ENCODE results near the gene TRIB2. TPM values are rescaled to one million over a fixed set of nuclear protein-coding genes. Genes with fewer than 3 reads are reported as not detected.

TRIB2 gene
- total and polyA plus RNA-seq, 2 experiments from 2014 or later = 42.3 to 73.2 TPM

DNA sequence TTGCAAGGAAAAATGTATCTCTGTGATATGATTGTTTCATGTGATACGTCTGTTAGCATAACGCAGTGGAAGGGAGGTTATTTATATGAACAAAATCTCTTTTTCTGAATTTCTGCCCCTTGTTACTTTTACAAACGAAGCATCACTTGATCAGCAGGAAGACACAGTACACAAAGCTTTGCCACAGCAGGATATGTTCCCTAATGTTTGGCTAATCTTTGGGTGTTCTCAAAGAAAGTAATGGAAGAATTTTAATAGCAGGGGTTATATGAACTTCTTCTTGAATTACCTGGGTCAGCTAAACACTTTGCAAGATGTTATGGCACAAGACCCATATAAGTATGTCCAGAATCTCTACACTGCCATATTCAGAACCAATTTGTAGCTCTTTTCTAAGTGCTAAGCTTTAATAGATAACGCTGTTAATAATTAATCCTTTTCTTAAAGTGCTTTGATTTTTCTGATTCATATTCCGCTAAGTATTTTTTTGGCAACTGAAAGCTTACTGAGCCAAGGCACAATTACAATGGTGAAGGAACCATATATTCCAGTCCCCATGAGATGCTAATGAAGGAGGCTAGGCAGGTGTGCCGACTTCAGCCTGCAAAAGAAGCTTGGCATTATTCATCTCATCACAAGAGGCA is 33.2 kb upstream of the TRIB2 start:
- Histone ChIP-seq H3K27me3 (no peaks in the 10 kb centered on the region), H3K27ac (no peak overlapping the region), H3K36me3 (no peaks in the 10 kb centered on the region), H3K4me1 (ENCODE audit: low read depth) (no peaks in the 10 kb centered on the region), H3K4me3 (no peak overlapping the region), H3K9me3 (ENCODE audit: low read depth) (no peaks in the 10 kb centered on the region)
- TF ChIP-seq, protein P1, sequence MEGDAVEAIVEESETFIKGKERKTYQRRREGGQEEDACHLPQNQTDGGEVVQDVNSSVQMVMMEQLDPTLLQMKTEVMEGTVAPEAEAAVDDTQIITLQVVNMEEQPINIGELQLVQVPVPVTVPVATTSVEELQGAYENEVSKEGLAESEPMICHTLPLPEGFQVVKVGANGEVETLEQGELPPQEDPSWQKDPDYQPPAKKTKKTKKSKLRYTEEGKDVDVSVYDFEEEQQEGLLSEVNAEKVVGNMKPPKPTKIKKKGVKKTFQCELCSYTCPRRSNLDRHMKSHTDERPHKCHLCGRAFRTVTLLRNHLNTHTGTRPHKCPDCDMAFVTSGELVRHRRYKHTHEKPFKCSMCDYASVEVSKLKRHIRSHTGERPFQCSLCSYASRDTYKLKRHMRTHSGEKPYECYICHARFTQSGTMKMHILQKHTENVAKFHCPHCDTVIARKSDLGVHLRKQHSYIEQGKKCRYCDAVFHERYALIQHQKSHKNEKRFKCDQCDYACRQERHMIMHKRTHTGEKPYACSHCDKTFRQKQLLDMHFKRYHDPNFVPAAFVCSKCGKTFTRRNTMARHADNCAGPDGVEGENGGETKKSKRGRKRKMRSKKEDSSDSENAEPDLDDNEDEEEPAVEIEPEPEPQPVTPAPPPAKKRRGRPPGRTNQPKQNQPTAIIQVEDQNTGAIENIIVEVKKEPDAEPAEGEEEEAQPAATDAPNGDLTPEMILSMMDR (IDR thresholded peaks at IDR 0.05; ENCODE audit: low read depth, low read length) = no peak
- no peak for DNase-seq (ENCODE audit: low read depth in 1 of 2, low spot score in 1 of 2)

DNA sequence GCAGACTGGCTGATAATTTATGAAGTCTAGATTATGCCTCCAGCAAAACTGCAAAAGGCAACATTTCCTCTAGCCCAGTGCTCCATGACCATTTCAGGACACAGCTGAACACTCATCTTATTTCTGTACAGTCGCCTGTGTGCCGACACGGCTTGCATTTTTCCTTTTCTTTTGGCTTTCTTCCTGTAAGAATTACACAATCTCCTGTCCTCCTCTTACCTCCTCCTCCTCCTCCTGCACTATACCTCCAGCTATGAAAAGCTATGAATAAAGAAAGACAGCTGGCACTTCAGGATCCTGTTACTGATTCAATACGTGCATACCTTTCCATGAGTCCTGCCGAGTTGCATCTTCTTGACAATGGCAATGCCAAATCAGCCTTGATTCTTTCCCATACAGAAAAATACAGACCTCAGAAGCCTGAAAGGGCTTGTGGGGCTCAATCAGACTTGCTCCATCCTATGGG is 32.2 kb upstream of the TRIB2 start:
- TF ChIP-seq, protein P1 (IDR thresholded peaks at IDR 0.05; ENCODE audit: low read depth, low read length) = no peak
- Histone ChIP-seq H3K27ac (no peak overlapping the region), H3K27me3 (no peaks in the 10 kb centered on the region), H3K9me3 (ENCODE audit: low read depth) (no peaks in the 10 kb centered on the region), H3K4me3 (no peak overlapping the region), H3K4me1 (ENCODE audit: low read depth) (no peaks in the 10 kb centered on the region), H3K36me3 (no peaks in the 10 kb centered on the region)
- peak in 1 of 2 donors; percentile 84 for DNase-seq (ENCODE audit: low read depth in 1 of 2, low spot score in 1 of 2)

DNA sequence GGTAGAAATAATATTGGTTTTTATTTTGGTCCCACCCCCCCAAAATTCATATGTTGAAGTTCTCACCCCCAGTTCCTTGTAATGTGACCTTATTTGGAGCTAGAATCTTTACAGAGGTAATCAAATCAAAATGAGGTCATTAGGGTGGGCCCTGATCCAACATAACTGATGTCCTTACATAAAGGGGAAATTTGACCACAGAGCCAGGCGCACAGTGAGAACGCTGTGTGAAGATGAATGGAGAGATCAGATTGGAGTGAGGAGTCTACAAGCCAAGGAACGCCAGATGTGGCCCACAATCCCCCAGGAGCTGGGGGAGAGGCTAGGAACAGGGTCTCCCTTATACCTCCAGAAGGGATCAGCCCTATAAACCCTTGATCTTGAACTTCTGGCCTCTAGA is 31.6 kb upstream of the TRIB2 start:
- Histone ChIP-seq H3K27ac (no peak overlapping the region), H3K9me3 (ENCODE audit: low read depth) (no peaks in the 10 kb centered on the region), H3K27me3 (no peaks in the 10 kb centered on the region), H3K4me3 (no peak overlapping the region), H3K36me3 (no peaks in the 10 kb centered on the region), H3K4me1 (ENCODE audit: low read depth) (no peaks in the 10 kb centered on the region)
- peak in 1 of 2 donors; percentile 78 for DNase-seq (ENCODE audit: low read depth in 1 of 2, low spot score in 1 of 2)
- TF ChIP-seq, protein P1 (IDR thresholded peaks at IDR 0.05; ENCODE audit: low read depth, low read length) = no peak

DNA sequence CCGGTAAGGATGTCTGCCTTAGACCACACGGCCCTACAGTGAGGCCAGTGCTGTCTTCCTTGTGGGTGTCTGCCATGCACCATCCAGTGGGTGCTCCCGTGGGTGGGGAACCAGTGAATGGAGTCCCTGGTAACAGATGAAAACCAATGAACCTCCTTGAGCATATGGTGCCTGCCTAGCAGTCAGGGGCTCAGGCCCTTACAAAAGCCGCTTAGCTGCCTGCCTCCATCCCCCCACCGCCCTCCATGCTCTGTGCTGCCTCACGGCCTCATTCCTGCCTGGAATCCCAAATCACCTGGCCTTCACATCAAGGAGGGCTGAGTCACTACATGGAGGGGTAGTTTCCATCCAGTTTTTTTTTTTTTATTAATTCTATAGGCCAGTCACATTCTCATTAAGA is 30.8 kb upstream of the TRIB2 start:
- H3K27me3 ChIP-seq = no peaks in the 10 kb centered on the region
- DNase-seq (ENCODE audit: low read depth in 1 of 2, low spot score in 1 of 2) = no peak
- TF ChIP-seq, protein P1 (IDR thresholded peaks at IDR 0.05; ENCODE audit: low read depth, low read length) = no peak
- H3K4me1 ChIP-seq (ENCODE audit: low read depth) = no peaks in the 10 kb centered on the region
- H3K4me3 ChIP-seq = no peak overlapping the region
- no peaks in the 10 kb centered on the region for H3K9me3 ChIP-seq (ENCODE audit: low read depth)
- no peaks in the 10 kb centered on the region for H3K36me3 ChIP-seq
- no peak overlapping the region for H3K27ac ChIP-seq

DNA sequence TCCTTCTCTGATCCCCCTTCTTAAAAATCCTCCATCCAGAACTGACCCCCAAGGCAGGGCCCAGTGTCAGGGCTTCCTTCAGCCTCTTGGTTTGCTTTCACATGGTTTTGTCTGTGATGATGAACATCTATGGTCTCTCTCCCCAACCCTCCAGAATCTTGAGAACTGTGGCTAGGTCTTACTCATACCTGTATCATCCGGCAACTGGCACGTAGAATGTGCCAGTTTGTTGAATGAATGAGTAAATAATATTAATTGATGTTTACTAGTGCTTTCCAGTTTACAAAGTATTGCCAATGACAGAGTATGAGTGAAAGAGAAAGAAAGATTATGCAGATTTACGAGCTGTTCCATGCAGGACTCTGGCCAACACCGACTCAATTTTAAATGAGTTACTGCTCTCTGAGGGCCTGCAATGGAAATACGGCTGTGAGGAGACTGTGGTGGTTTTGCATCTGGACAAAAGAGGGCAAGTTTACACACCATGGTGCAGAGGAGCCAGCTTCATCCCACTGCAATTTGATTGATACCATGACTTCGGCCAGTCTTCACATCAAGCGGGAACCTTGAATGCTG is 29.9 kb upstream of the TRIB2 start:
- Histone ChIP-seq H3K27me3 (no peaks in the 10 kb centered on the region), H3K4me3 (no peak overlapping the region), H3K4me1 (ENCODE audit: low read depth) (no peaks in the 10 kb centered on the region), H3K36me3 (no peaks in the 10 kb centered on the region), H3K27ac (no peak overlapping the region), H3K9me3 (ENCODE audit: low read depth) (no peaks in the 10 kb centered on the region)
- no peak for DNase-seq (ENCODE audit: low read depth in 1 of 2, low spot score in 1 of 2)
- TF ChIP-seq, protein P1 (IDR thresholded peaks at IDR 0.05; ENCODE audit: low read depth, low read length) = no peak

Measured in cardiac muscle cell (in vitro differentiated cells and primary cell).